Stimulated activated CD8-positive, alpha-beta memory T cell treated with anti-CD3 and anti-CD28 coated beads, Interleukin-7, amount 100 ng/mL, for 24 hours (primary cell): ENCODE data around the gene NOP53.
"Not testable (repeated sequence)": the region's sequence is repeated elsewhere in the genome, so short reads cannot be mapped to it uniquely, and the experiment has no call there.

Experiments used
- DNase-seq: peaks from one replicate; pipeline ENCODE4 v3.0.0-alpha.2; 2020; ENCODE audit warnings: low read depth

NOP53 gene

DNA sequence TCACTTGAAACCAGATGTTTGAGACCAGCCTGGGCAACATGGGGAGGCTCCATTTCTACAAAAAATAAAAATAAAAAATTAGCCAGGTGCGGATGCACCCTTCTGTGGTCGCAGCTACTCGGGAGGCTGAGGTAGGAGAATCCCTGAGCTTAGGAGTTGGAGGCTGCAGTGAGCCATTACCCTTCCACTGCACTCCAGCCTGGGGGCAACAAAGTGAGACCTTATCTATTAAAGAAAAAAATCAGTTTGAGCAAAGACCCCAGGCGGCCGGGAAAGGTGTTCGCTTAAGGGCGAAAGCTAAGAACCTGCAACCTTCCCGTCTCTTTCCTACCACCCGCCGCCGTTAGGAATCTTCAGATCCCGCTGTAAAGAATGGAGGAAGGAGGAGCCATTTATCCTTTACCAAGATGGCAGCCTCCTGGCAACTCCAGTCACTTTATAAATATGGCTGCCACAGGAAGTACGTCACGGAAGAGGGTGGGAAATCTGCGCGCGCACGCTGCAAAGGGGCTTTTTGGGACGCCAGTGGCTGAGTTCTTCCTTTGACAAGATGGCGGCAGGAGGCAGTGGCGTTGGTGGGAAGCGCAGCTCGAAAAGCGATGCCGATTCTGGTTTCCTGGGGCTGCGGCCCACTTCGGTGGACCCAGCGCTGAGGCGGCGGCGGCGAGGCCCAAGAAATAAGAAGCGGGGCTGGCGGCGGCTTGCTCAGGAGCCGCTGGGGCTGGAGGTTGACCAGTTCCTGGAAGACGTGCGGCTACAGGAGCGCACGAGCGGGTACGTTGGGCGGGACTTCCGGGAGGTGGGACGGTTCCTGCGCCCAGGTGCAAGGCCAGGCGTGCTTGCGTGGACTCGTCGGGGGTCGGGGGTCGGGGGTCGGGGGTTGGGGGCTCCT, at the start of gene NOP53:
NOP53 (plus strand) TSS at position 537 of the 892 bp plus-strand sequence; CDS start at position 551, 14 bp downstream.
- DNase-seq: peak; percentile 97

DNA sequence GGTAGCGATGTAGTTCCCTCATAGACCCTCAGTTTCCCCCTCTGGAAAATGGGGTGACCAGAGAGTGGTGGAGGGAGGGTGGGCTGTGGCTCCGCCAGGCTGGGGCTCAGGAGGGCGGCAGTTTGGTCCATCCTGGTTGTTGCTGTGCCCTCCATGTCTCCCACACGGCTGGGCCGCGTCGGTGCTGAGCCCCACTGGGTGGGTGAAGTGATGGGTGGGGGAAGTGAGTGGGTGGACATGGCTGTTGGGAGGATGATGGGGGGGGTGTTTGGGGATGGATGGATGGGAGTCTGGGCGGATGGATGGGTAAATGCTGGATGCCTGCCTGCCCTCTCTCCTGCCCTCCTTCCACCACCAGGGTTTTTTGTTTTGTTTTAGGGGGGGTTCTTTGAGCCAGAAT, 48.7 kb upstream of the NOP53 start:
- no peak for DNase-seq

DNA sequence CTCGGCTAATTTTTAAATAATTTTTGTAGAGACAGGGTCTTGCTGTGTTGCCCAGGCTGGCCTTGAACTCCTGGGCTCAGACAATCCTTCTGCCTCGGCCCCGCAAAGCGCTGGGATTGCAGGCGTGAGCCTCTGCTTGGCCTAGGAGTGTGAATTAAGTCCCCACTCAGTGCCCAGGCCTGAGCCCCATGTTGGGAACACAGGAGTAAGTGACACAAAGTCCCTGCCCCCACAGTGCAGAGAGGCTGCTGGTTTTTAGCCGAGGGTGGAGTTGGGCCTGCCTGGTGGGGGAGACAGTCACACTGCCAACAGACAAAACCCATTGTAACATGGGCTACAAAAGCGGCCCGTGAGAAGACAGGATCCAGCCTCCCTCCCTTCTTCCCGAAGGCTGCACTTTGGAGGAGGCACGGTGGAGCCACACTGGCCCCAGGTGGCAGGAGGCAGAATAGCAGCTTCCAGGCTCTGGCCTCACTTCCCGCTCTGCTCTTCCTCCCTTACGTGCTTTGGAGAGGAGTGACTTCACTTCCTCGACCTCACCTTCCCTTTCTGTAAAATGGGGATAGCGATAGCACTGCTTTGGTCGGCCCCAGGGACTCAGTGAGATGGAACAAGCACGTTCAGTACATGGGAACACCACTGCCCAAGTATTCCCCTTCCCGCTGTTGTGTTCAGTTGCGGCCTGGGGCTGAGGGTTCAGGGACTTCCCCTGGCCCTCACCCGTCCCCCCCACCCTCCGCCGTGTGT, 47.3 kb upstream of the NOP53 start:
- DNase-seq: no peak

DNA sequence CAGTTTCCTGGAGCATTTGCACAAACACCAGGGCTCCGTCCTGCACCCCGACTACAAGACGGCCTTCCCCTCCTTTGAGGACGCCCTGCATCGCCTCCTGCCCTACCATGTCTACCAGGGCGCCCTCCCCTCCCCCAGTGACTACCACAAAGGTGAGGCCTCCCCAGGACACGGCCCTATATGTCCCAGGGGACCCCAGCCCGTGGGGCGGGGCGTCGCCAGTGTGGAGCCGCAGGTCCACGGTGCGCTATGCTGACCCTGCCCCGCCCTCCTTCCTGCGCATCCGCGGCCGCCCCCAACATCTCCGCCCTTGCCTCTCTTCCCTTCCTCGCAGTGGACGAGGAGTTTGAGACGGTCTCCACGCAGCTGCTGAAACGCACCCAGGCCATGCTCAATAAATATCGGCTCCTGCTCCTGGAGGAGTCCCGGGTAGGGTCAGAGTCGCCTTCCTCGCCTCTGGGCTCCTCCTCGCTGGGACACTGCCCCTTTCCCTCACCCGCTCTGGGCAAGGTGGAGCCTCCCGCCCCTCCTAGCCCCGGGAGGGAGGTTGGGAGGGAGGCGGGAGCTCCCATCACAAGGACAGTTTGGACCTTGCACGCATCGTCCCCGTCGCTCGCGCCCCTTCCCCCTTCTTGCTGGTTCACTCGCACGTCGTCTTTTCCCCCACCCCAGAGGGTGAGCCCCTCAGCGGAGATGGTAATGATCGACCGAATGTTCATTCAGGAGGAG, 46.6 kb upstream of the NOP53 start:
- no peak for DNase-seq

DNA sequence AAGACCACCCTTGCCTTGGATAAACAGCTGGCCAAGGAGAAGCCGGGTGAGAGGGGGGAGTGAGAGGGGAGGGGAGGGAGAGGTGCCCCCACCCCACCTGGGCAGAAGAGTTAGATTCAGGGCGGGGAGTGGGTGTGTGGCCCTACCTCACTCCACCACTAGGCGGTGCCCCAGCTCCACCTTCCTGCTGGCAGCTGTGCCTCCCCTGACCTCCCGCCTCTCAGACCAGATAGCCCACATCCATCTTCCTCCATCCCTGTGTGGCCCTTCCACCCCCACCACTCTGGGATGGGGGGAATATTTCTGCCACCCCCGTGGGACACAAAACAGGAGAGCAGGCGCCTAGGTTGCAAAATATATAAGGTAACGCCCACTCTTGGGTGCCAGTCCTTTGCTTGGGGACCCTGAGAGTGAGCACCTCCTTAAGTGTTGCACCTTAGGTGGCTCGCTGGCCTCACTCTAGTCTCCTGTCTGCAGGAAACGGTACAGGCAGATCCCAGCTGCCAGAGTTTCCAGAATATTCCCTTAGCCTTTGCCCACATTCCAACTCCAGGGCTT, 45.9 kb upstream of the NOP53 start:
- peak; percentile 32 for DNase-seq

DNA sequence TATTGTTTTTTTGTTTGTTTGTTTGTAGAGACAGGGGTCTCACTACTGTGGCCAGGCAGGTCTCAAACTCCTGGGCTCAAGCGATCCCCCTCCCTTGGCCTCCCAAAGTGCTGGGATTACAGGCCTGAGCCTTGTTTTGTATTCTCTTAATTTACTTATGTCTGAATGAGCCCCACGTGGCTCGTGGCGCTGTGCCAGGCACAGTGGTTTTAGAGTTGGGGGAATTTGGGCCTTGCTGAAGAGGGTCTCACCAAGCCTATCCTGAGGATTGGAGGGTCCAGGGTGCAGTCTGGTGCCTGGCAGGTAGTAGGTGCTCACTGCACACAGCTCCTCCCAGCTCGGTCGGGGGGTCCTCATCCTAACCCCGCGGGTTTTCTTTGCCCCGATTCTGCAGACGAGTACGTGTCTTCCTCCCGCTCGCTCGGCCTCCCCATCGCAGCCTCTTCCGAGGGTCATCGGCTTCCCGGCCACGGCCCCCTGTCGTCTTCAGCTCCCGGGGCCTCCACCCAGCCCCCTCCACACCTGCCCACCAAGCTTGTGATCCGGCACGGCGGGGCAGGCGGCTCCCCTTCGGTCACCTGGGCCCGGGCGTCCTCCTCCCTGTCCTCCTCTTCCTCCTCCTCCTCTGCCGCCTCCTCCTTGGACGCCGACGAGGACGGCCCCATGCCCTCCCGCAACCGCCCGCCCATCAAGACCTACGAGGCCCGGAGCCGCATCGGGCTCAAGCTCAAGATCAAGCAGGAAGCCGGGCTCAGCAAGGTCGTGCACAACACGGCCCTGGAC, 44.2 kb upstream of the NOP53 start:
- DNase-seq: no peak

DNA sequence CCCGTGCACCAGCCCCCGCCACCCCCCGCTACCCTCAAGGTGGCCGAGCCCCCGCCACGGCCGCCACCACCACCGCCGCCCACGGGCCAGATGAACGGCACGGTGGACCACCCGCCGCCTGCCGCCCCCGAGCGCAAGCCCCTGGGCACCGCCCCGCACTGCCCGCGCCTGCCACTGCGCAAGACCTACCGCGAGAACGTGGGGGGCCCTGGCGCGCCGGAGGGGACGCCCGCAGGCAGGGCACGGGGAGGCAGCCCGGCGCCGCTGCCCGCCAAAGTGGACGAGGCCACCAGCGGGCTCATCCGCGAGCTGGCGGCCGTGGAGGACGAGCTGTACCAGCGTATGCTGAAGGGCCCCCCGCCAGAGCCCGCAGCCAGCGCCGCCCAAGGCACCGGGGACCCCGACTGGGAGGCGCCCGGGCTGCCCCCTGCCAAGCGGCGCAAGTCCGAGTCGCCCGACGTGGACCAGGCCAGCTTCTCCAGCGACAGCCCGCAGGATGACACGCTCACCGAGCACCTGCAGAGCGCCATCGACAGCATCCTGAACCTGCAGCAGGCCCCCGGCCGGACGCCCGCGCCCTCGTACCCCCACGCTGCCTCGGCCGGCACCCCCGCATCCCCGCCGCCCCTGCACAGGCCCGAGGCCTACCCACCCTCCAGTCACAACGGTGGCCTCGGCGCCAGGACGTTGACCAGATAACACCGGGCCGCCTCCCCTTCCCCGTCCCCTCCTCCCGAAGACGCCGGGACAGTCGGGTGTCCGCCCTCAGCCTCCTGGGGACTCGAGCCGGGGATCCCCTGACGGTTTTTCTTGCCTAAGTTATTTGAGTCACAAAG, 43.4 kb upstream of the NOP53 start:
- no peak for DNase-seq

DNA sequence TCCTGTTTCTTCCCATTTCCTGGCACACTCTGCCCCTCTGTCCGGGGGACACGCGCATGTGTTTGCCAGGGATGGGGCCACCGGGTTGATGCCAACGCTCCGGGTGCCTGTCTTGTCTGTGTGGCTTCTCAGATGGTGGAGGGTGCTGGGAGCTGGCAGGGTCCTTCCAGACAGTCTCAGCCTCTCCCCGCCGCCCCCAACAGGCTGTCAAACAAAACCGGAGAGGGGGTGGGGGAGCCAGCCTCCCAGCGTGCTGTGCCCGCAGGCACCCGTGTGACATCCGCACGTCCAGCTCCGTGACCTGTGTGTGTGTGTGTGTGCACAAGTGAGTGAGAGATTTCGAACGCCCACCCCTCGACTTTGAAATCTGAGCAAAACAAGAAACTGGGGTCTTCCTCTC, 42.7 kb upstream of the NOP53 start:
- DNase-seq: no peak

DNA sequence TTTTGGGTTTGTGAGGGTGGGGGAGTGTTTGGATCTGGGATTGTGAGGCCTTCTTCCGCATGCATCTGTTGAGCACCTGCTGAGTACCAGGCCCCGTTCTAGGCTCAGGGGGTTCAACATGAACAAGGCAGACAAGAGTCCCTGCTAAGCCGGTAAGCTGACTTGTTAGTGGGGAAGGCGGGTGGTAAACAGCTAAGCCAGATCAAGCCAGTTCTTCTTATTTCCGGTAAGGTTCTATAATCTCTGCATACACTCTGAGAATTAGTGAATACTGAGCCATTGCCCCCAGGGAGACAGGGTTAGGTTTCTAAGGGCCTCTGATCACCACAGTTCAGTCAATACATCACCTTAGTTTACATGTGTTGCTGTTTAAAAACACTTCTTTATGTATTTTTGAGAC, 42.0 kb upstream of the NOP53 start:
- DNase-seq: no peak

DNA sequence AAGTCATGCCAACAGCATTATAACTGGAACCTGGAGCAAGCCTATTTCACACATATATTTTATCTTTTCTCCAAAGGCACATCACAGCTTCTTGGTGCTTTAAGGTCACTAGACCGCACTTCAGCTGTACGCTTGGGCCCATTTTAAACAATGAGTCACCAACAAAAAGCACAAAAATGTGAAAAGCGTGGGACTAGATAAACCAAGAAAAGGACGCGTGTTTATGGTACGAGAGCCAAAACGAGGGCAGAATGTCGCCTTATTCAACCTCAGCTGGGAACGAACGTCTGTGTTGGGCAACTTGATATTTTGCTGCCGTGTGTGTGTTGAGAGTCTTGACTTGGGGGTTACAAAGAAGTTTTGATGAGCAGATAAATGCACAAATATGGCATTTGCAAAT, 41.3 kb upstream of the NOP53 start:
- no peak for DNase-seq

DNA sequence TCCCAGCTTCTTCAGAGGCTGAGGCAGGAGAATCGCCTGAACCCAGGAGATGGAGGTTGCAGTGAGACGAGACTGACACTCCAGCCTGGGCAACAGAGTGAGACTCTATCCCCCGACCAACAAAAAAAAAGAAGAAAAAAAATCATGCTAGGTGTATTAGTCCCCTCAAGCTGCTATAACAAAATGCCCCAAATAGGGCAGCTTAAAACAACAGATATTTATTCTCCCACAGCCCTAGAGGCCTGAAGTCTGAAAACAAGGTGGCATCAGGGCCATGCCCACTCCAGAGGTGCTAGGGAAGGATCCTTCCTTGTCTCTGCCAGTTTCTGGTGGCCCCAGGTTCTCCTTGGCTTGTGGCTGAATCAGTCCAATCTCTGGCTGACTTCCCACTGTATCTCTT, 40.7 kb upstream of the NOP53 start:
- no peak for DNase-seq

DNA sequence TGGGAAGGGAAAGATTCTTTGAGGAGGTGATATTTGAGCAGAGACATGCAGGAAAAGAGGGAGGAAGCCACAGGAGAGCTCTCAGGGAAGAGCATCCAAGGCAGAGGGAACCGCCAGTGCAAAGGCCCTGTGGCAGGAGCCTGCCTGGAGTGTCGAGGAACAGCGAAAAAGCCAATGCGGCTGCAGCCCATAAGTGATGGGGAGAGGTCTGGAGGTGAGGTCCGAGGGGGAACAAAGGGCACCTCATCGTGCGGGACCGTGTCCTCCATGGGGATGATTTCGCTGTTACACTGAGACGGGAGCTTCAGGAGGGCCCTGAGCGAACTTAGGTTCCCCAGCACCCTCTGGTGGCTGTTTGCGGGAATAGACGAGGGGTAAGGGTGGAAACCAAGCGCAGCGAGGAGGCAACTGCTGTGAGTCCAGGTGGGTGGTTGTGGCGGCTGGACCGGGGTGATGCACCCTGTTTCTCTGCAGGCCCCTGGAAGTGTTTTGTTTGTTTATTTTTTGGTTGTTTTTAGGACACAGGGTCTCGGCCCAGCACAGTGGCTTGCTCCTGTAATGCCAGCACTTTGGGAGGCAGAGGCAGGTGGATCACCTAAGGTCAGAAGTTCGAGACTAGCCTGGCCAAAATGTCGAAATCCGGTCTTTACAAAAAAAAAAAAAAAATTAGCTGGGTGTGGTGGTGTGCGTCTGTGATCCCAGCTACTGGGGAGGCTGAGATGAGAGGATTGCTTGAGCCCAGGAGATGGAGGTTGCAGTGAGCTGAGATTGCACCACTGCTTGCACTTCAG, 38.0 kb upstream of the NOP53 start:
- peak; percentile 53 for DNase-seq

DNA sequence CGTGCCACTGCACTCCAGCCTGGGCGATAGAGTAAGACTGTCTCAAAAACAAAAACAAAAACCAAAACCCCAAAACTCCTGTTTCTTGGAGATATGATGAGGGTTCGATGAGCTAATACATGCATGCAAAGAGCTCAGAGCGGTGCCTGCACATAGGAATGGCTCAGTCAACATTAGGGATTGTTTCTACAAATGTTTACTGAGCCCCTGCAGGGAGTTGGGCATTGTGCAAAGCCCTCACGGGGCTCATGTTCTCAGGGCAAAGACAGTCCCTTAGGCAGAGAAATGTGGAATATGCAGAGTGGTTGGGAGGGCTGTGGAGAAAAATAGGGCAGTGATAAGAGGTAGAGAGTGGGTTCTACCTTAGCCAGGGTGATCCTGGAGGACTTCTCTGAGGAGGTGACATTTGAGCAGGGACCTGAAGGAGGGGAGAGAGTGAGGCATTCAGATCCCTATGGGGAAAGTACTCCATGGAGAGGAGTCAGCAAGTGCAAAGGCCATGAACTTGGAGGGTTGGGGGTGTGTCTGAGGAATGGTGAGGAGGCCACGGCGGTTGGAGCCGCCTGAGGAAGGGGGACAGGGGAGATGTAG, 33.6 kb upstream of the NOP53 start:
- DNase-seq: no peak

DNA sequence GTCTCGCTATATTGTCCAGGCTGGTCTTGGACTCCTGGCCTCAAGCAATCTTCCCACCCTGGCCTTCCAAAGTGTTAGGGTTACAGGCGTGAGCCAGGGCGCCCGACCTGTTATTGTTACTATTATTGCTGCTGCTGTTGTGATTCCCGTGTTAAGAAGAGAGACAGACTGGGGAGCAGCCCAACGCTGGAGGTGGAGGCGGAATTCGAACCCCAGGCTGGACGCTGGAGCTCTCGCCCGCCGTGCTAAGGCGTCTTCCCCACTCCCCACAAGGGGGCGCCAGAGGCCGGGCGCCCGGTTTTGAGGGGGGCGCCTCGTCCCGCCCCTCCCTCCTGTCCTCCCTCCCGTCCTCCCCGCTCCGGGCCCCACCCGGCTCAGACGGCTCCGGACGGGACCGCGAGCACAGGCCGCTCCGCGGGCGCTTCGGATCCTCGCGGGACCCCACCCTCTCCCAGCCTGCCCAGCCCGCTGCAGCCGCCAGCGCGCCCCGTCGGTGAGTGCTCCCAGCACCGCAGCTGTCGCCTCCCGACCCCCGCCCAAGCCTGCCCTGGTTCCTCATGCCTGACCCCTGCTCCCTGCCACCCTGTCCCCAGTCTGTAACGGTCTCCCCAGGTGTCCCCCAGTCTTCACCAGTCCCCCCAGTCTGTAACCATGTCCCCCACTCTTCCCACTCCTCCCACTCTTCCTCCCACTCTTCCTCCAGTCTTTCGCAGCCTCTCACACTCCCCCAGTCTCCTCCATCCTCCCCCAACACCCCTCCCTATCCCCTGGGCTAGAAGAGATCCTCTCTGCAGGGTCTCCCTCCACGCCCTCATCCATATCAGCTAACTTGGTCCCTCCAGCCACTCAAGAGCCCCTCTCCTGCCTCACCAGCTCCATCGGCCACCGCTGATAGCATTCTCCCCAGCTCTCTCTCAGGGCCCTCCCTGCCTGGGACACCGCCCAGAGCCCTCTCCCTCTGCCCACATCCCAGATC, 32.0 kb upstream of the NOP53 start, which contains the start of gene EHD2:
EHD2 (plus strand) TSS at position 377 of the 976 bp plus-strand sequence. CDS start 3,191 bp downstream, outside the sequence.
- peak; percentile 18 for DNase-seq

DNA sequence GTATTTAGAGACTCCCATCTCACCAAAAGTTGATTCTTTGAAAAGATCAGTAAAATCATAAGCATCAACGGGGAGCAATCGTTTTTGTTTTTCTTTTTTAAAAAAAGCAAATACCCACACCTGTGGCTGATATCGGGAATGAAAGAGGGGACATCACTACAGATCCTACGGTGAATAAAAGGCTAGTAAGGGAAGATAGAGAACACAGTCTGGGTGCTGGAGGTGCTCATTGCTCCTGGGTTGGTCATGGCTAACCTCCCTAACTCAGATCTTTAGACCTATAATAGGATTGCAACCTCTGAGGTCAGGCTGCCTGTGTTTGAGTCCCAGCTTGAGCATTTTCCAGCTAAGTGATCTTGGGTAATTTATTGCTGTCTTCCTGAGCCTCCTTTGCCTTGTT, 31.0 kb upstream of the NOP53 start:
- no peak for DNase-seq

DNA sequence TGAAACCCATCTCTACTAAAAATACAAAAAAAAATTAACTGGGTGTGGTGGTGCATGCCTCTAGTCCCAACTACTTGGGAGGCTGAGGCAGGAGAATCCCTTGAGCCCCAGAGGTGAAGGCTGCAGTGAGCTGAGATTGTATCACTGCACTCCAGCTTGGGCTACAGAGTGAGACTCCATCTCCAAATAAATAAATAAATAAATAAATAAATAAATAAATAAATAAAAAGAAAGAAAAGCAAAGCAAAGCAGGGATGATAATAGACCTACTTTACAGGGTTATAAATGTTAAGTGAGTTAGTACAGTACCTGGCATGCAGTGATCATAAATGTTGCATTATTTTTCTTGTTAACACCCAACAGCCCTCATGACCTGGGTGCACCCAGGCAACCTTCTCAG, 30.5 kb upstream of the NOP53 start:
- not testable (repeated sequence) for DNase-seq

DNA sequence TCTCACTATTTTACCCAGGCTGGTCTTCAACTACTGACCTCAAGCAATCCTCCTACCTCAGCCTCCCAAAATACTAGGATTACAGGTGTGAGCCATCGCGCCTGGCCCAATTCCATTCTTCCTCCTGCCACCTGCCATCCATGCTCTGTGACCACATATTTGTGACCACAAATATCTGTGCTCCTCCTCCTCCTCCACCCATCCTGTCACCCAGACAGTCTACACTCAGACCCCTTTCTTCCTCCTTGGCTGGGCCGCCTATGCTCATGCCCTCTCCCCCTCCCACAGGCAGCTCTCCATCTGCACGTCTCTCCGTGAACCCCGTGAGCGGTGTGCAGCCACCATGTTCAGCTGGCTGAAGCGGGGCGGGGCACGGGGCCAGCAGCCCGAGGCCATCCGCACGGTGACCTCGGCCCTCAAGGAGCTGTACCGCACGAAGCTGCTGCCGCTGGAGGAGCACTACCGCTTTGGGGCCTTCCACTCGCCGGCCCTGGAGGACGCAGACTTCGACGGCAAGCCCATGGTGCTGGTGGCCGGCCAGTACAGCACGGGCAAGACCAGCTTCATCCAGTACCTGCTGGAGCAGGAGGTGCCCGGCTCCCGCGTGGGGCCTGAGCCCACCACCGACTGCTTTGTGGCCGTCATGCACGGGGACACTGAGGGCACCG, 28.9 kb upstream of the NOP53 start:
- no peak for DNase-seq
